ENCODE measurements around the gene ARHGEF16. TPM values are rescaled to one million over a fixed set of nuclear protein-coding genes. Genes with fewer than 3 reads are reported as not detected.

ARHGEF16 gene
- total RNA-seq, 2 experiments from 2014 or later: not detected

- CTCF ChIA-PET: no interaction called here
- POLR2A ChIA-PET: no interaction called here
- Mint-ChIP-seq H3K27me3 (no peaks in the 10 kb centered on the region), H3K4me1 (no peaks in the 10 kb centered on the region), H3K27ac (no peak overlapping the region), H3K9me3 (no peaks in the 10 kb centered on the region), H3K4me3 (no peak overlapping the region), H3K36me3 (ENCODE audit: low read depth) (no peaks in the 10 kb centered on the region)
- DNase-seq: no peak
Observed at GRCh38 chr1:3415260-3416090, 39.0 kb upstream of the ARHGEF16 start.

- ChIA-PET CTCF (no interaction called here), POLR2A (no interaction called here)
- Mint-ChIP-seq H3K4me1 (no peaks in the 10 kb centered on the region), H3K9me3 (no peaks in the 10 kb centered on the region), H3K27ac (no peak overlapping the region), H3K4me3 (no peak overlapping the region), H3K27me3 (no peaks in the 10 kb centered on the region), H3K36me3 (ENCODE audit: low read depth) (no peaks in the 10 kb centered on the region)
- DNase-seq: no peak
Observed at GRCh38 chr1:3417082-3417739, 37.3 kb upstream of the ARHGEF16 start.

GRCh38 chr1:3417934-3418333 is 36.5 kb upstream of the ARHGEF16 start:
- CTCF ChIA-PET: no interaction called here
- no peaks in the 10 kb centered on the region for H3K27me3 Mint-ChIP-seq

GRCh38 chr1:3418600-3418999 is 35.9 kb upstream of the ARHGEF16 start:
- no peak overlapping the region for H3K4me3 Mint-ChIP-seq

More at GRCh38 chr1:3417934-3418333, 36.5 kb upstream of the ARHGEF16 start:
- Mint-ChIP-seq H3K4me3 (no peak overlapping the region), H3K4me1 (no peaks in the 10 kb centered on the region), H3K9me3 (no peaks in the 10 kb centered on the region), H3K27ac (no peak overlapping the region), H3K36me3 (ENCODE audit: low read depth) (no peaks in the 10 kb centered on the region)
- DNase-seq: no peak
- POLR2A ChIA-PET: no interaction called here

GRCh38 chr1:3419415-3420204 is 34.9 kb upstream of the ARHGEF16 start:
- Mint-ChIP-seq H3K36me3 (ENCODE audit: low read depth) (no peaks in the 10 kb centered on the region), H3K4me3 (no peak overlapping the region), H3K27ac (no peak overlapping the region), H3K4me1 (no peaks in the 10 kb centered on the region), H3K27me3 (no peaks in the 10 kb centered on the region), H3K9me3 (no peaks in the 10 kb centered on the region)
- no peak for DNase-seq
- POLR2A ChIA-PET: no interaction called here
- CTCF ChIA-PET: no interaction called here

More at GRCh38 chr1:3418600-3418999, 35.9 kb upstream of the ARHGEF16 start:
- H3K27ac Mint-ChIP-seq: no peak overlapping the region
- ChIA-PET CTCF (no interaction called here), POLR2A (no interaction called here)
- H3K36me3 Mint-ChIP-seq (ENCODE audit: low read depth): no peaks in the 10 kb centered on the region
- no peak for DNase-seq
- H3K9me3 Mint-ChIP-seq: no peaks in the 10 kb centered on the region
- no peaks in the 10 kb centered on the region for H3K4me1 Mint-ChIP-seq
- H3K27me3 Mint-ChIP-seq: no peaks in the 10 kb centered on the region

GRCh38 chr1:3420218-3420951 is 34.1 kb upstream of the ARHGEF16 start:
- no peak for DNase-seq
- Mint-ChIP-seq H3K4me3 (no peak overlapping the region), H3K36me3 (ENCODE audit: low read depth) (no peaks in the 10 kb centered on the region), H3K9me3 (no peaks in the 10 kb centered on the region), H3K27me3 (no peaks in the 10 kb centered on the region), H3K4me1 (no peaks in the 10 kb centered on the region), H3K27ac (no peak overlapping the region)
- POLR2A ChIA-PET: no interaction called here
- CTCF ChIA-PET: no interaction called here

- no peak overlapping the region for H3K27ac Mint-ChIP-seq
- H3K4me1 Mint-ChIP-seq: no peaks in the 10 kb centered on the region
- no peaks in the 10 kb centered on the region for H3K9me3 Mint-ChIP-seq
- CTCF ChIA-PET: no interaction called here
- no peak for DNase-seq
- H3K27me3 Mint-ChIP-seq: no peaks in the 10 kb centered on the region
- H3K36me3 Mint-ChIP-seq (ENCODE audit: low read depth): no peaks in the 10 kb centered on the region
- H3K4me3 Mint-ChIP-seq: no peak overlapping the region
- POLR2A ChIA-PET: no interaction called here
Observed at GRCh38 chr1:3422638-3423037, 31.8 kb upstream of the ARHGEF16 start.

- H3K27me3 Mint-ChIP-seq: no peaks in the 10 kb centered on the region
- H3K36me3 Mint-ChIP-seq (ENCODE audit: low read depth): no peaks in the 10 kb centered on the region
- no peak overlapping the region for H3K4me3 Mint-ChIP-seq
- no peak for DNase-seq
- H3K4me1 Mint-ChIP-seq: no peaks in the 10 kb centered on the region
- ChIA-PET POLR2A (no interaction called here), CTCF (no interaction called here)
- no peak overlapping the region for H3K27ac Mint-ChIP-seq
- H3K9me3 Mint-ChIP-seq: no peaks in the 10 kb centered on the region
Observed at GRCh38 chr1:3423245-3423829, 31.1 kb upstream of the ARHGEF16 start.

- Mint-ChIP-seq H3K27ac (no peak overlapping the region), H3K9me3 (no peaks in the 10 kb centered on the region), H3K27me3 (no peaks in the 10 kb centered on the region), H3K4me1 (no peaks in the 10 kb centered on the region), H3K36me3 (ENCODE audit: low read depth) (no peaks in the 10 kb centered on the region), H3K4me3 (no peak overlapping the region)
- ChIA-PET CTCF (no interaction called here), POLR2A (no interaction called here)
- no peak for DNase-seq
Observed at GRCh38 chr1:3423896-3424611, 30.4 kb upstream of the ARHGEF16 start.

GRCh38 chr1:3425486-3426215 is 28.8 kb upstream of the ARHGEF16 start:
- no peak overlapping the region for H3K4me3 Mint-ChIP-seq
- CTCF ChIA-PET: interaction anchor here (0.6 kb wide), 1 partner anchor 324 kb away, joined by 3 read pairs; no protein-coding TSS in a partner anchor

GRCh38 chr1:3426956-3427535 is 27.4 kb upstream of the ARHGEF16 start:
- ChIA-PET POLR2A (no interaction called here), CTCF (no interaction called here)
- no peaks in the 10 kb centered on the region for H3K36me3 Mint-ChIP-seq (ENCODE audit: low read depth)
- no peak overlapping the region for H3K27ac Mint-ChIP-seq
- DNase-seq: no peak
- H3K9me3 Mint-ChIP-seq: no peaks in the 10 kb centered on the region
- no peak overlapping the region for H3K4me3 Mint-ChIP-seq
- H3K27me3 Mint-ChIP-seq: no peaks in the 10 kb centered on the region
- H3K4me1 Mint-ChIP-seq: no peaks in the 10 kb centered on the region

More at GRCh38 chr1:3425486-3426215, 28.8 kb upstream of the ARHGEF16 start:
- Mint-ChIP-seq H3K36me3 (ENCODE audit: low read depth) (no peaks in the 10 kb centered on the region), H3K9me3 (no peaks in the 10 kb centered on the region), H3K27ac (no peak overlapping the region), H3K27me3 (no peaks in the 10 kb centered on the region), H3K4me1 (no peaks in the 10 kb centered on the region)
- DNase-seq: no peak
- POLR2A ChIA-PET: no interaction called here

Data from activated CD4-positive, alpha-beta memory T cell treated with anti-CD3 and anti-CD28 coated beads, Interleukin-2, amount 10 ng/mL, durations not matched to agents 7 days and 5 days (primary cell).